ENCODE measurements around the gene ZNF423.

DNA sequence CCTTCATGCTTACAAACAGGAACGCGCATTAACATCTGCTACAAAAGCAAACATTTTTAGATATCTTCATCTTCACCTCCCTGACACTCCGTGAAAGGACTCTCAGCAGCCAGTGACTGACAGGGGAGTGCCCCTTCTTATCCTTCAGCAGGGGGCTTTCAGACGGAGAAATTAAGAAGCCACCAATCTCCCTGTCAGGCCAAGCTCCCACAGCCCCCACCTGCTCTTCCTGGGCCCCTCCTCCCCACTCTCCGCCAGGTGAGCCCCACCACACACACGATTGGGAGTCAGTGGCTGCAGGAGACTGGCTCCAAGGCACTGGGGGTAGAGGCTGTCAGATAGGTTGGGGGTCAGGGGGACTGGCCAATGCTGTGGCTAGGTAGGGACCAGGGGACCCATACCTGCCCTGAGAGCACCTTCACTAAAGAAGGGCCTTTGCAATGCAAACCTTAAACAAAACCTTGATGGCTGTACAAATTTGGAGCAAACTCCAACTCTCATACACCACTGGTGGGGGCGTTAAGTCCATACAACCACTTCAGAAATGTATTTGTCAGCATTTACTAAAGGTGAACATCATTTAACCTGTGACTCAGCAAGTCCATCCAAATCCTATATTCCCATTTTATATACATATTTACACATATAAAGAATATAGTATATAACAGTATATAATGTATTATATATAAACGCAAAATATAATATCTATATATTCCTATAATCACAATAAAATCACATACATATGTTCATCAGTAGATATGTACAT is 232.2 kb downstream of the ZNF423 start:
- TF ChIP-seq, protein P1, sequence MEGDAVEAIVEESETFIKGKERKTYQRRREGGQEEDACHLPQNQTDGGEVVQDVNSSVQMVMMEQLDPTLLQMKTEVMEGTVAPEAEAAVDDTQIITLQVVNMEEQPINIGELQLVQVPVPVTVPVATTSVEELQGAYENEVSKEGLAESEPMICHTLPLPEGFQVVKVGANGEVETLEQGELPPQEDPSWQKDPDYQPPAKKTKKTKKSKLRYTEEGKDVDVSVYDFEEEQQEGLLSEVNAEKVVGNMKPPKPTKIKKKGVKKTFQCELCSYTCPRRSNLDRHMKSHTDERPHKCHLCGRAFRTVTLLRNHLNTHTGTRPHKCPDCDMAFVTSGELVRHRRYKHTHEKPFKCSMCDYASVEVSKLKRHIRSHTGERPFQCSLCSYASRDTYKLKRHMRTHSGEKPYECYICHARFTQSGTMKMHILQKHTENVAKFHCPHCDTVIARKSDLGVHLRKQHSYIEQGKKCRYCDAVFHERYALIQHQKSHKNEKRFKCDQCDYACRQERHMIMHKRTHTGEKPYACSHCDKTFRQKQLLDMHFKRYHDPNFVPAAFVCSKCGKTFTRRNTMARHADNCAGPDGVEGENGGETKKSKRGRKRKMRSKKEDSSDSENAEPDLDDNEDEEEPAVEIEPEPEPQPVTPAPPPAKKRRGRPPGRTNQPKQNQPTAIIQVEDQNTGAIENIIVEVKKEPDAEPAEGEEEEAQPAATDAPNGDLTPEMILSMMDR (IDR thresholded peaks at IDR 0.05), result no peak
- TF ChIP-seq POLR2A (IDR thresholded peaks at IDR 0.05), result no peak
